HG03520 (cell line): Measurements from ENCODE around the gene THTPA.
"Not testable (repeated sequence)": the region's sequence is repeated elsewhere in the genome, so short reads cannot be mapped to it uniquely, and the experiment has no call there.

ENCODE experiments used
- ATAC-seq: cut with Tn5 transposase; IDR thresholded peaks from one replicate; pipeline ENCODE4 v1.9.1; 2021; ENCODE audit warnings: mild to moderate bottlenecking, moderate library complexity; ENCODE audit not compliant: unreplicated experiment

Gene THTPA

DNA sequence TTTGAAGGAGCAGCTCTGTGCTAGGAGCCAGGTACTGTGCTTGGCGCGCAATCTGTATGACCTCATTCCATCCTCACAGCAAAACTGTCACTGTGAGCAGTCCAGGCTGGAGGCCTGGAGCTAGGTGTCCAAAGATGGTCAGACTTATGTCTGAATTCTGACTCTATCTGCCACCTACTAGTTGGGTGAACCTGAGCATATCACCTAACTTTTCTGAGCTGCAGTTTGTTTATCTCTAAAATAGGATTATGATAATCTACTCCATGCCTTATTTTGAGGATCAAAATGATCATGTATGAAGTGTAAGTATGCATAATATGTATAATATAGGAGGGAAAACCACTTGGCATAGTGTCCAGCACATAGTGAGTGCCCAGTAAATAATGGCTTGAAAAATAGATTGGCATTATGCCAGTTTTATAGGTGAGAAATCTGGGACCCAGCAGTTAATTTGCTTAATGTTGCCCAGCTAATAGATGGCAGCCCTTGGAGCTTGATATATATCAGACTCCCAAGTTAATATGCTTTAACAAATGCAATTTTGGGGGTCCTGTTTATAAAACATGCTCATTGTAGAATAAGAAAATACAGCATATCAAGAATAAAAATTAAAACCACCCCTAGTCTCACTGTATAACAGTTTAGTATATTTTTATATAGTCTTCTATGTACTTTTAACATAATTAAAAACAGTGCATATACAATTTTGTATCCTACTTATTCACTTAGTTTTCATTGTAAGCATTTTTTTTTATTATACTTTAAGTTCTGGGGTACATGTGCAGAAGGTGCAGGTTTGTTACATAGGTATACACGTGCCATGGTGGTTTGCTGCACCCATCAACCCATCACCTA is 27.1 kb downstream of the THTPA start:
- no peak for ATAC-seq

DNA sequence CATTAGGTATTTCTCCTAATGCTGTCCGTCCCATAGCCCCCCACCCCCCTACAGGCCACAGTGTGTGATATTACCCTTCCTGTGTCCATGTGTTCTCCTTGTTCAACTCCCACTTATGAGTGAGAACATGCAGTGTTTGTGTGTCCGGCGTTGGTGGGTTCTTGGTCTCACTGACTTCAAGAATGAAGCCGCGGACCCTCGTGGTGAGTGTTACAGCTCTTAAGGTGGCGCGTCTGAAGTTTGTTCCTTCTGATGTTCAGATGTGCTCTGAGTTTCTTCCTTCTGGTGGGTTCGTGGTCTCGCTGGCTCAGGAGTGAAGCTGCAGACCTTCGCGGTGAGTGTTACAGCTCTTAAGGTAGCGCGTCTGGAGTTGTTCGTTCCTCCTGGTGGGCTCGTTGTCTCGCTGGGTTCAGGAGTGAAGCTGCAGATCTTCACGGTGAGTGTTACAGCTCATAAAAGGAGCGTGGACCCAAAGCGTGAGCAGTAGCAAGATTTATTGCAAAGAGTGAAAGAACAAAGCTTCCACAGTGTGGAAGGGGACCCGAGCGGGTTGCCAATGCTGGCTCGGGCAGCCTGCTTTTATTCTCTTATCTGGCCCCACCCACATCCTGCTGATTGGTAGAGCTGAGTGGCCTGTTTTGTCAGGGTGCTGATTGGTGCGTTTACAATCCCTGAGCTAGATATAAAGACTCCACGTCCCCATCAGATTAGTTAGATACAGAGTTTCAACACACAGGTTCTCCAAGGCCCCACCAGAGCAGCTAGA is 27.9 kb downstream of the THTPA start:
- not testable (repeated sequence) for ATAC-seq

DNA sequence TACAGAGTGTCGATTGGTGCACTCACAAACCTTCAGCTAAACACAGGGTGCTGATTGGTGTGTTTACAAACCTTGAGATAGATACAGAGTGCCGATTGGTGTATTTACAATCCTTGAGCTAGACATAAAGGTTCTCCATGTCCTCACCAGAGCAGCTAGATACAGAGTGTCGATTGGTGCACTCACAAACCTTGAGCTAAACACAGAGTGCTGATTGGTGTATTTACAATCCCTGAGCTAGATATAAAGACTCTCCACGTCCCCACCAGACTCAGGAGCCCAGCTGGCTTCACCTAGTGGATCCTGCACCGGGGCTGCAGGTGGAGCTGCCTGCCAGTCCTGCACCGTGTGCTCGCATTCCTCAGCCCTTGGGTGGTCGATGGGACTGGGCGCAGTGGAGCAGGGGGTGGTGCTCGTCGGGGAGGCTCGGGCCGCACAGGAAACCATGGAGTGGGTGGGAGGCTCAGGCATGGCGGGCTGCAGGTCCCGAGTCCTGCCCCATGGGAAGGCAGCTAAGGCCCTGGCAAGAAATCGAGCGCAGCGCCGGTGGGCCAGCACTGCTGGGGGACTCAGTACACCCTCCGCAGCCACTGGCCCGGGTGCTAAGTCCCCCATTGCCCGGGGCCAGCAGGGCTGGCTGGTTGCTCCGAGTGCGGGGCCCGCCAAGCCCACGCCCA is 28.6 kb downstream of the THTPA start:
- ATAC-seq: not testable (repeated sequence)

DNA sequence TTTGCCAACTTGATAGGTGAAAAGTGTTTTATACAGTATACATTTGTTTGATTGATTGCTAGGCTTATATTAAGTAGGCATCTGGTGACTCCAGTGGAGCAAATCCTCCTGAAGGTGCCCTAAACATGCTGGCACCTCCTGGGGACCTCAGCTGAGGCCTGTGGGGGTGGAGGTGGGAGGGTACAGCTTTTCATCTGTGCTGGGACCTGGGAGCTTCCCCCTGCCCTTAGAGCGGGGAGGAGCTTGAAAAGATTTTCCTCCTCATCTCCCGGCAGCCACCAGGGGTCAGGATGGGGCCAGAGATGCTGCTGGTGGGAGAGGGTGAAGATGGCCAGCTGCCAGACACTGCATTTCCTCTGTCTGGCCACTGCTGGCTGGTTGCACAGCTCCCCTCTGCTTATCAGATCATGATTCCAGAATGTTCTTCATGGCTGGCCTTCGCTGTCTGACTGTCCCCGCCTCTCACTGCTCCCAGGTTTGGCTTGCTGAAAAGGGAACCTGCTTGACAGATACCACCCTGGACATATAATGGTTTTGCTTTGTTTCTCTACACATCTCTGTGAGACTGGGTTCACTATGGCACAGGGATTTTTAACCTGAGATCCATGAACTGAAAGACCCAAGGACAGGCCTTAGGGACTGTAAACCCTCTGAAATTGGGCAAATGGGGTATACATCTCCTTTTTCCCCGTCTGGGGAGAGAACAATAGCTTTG is 33.0 kb downstream of the THTPA start:
- peak; percentile 96 for ATAC-seq

DNA sequence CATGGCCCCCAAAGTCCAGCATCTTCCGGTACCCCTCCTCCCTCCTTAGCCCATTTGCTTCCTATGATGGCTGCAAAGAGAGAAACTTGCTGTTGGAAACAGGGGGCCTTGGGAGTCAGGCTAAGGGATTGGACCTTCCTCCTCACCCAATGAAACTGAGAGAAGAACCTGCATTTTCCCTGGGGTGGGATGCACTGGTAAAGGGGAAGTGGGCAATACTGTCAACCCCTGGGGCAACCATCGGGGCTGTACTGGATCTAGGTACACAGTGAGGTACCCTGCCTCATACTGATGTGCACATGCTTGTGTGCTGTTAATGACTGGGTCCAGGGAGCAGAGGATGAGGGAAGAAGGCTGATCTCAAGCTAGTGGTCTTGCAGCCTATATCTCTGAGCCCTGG is 33.5 kb downstream of the THTPA start:
- no peak for ATAC-seq

DNA sequence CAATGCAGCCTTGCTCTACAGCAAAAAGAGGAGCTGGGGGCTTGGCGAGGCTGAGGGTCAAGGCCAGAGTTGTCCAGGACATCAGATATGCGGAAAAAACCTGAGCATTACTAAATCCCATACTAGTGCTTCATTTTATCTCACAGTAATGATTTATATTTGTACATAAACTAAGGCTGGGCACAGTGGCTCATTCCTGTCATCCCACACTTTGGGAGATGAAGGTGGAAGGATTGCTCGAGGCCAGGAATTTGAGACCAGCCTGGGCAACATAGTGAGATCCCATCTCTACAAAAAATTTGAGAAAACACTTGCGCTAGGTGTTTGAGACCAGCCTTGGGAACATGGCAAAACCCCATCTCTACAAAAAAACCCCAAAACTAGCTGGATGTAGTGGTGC is 34.1 kb downstream of the THTPA start:
- ATAC-seq: no peak

DNA sequence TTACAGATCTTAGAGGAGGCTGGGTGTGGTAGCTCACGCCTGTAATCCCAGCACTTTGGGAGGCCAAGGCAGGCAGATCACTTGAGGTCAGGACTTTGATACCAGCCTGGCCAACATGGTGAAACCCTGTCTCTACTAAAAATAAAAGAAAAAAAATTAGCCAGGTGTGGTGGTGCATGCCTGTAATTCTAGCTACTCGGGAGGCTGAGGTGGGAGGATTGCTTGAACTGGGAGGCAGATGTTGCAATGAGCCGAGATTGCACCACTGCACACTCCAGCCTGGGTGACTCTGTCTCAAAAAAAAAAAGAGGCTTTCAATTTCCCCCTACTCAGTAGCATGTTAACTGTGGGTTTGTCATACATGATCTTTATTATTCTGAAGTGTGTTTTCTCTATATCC is 38.1 kb downstream of the THTPA start:
- not testable (repeated sequence) for ATAC-seq

DNA sequence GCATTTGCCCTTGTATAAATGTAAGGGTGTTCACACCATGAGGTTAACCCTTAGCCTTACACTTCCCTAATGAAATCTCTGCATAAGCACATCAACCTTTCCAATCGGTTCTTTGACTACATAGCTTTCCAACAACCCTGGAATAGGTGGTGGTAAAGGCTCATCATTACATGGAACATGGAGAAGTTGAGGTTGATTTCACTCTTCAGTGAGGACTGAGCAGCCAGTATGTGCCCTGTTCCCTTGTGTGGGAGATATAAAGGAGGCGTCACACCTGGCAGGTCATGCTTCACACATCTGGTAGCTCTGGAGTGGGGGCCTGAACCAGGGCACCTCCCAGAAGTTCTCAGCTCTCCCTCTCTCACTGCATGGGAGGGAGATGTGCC is 44.2 kb downstream of the THTPA start:
- no peak for ATAC-seq

DNA sequence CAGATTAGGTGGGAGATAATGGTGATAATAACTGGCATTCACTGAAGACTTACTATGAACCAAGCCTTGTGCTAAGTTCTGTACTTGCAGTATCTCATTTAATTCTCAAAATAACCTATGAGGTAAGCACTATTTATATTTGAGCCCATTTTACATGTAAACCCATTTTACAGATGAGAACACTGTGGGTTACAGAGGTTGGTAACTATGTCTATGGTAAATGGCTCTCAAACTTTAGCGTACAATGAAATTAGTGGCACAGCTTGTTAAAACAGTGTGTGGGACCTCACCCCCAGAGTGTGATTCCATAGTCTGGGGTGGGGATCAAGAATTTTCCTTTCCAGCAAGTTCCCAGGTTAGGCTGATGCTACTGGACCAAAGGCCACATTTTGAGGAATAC is 44.7 kb downstream of the THTPA start:
- no peak for ATAC-seq

DNA sequence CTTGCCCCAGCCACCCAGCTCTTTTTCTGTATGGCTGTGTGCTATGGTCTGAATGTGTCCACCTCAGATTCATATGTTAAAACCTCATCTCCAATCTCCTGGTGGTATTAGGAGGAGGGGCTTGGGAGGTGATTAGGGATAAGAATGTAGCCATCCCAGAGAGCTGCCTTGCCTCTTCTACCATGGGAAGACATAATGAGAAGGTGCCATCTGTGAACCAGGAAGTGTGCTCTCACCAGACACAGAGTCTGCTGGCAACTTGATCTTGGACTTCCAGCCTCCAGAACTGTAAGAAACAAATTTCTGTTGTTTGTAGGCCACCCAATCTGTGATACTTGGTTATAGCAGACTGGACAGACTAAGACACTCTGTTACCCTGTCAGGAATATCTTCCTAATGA is 45.4 kb downstream of the THTPA start:
- no peak for ATAC-seq

DNA sequence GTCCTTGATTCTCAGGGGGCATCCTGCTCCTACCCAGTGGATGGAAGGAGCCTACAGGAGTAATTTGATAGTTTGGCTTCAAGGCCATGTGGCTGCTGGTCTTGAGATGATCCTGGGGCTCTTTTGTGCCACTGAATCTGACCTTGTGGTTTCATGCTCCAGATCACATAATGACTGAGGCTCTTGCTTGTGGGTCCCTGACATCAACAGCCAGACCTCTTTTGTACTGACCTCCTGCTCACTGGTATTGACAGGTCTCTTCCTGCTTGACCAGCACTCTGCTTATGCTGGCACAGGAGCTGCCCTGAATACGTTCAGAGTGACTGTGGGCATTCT is 45.7 kb downstream of the THTPA start:
- no peak for ATAC-seq

DNA sequence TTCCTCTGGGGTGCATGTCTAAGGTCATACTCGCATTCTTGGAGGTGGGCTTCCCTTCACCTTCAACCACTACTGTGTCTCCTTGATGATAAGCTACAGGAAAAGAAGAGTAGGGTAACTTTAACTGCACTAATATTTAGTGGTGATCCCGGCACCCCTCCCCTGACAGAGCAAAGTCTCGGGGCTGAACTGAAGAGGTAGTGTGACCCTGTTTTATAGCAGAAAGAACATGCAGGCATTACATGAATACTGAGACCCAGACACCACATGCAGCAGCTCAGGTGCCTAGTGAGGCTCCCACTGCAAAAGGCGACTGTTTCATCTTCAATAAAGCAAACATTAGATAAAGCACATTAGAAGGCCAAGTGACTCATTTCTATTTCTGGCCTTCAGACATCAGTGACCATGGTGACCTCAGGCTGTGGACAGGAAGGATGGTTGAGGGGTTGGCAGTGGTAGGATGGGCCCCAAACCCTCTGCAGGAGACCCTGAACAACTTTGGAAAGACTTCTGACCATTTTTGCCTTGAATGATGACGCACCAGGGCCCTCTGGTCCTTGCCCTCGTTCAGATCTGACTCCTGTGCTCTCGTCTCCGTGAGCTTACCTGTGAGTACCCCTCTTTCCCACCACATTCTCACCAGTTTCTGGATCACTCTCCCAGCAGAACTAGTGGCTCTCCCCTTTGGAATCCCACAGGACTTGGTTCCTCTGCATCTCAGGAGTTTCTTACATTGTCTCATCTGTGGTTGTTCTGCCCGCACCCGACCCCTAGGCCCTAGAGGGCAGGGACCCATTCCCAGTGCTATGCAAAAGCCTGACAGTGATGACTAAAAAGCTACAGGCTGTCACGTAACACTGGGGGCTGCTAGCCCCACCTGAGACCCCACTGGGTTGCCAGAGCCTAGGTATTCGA is 46.4 kb downstream of the THTPA start:
- ATAC-seq: no peak

DNA sequence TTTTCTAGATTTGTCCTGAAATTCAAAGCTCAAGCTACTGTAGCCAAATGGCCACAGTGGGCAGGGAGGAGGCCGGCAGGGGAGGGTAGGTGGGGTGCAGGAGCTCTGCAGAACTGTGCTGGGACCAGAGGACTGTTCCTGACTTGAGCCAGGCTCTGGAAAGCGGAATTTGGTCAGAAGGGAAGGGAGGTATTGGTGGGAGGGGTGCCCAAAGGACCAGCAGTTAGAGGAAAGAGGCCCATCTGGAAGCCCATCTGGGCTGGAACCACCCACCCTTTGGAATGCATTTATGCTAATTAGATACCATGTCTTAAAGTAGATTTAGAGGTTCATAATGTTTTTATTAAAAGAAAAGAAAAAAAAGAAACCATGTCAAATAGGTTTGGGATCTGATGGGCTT is 47.0 kb downstream of the THTPA start:
- ATAC-seq: no peak

DNA sequence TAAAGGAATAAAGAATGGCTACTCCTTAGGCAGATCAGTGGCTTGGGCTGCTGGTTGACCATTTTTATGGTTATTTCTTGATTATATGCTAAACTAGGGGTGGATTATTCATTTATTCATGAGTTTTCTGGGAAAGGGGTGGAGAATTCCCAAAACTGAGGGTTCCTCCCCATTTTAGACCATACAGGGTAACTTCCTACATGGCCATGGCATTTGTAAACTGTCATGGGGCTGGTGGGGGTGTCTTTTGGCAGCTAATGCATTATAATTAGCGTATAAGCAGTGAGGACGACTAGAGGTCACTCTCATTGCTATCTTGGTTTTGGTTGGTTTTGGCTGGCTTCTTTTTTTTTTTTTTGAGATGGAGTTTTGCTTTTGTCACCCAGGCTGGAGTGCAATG is 48.1 kb downstream of the THTPA start:
- ATAC-seq: no peak

DNA sequence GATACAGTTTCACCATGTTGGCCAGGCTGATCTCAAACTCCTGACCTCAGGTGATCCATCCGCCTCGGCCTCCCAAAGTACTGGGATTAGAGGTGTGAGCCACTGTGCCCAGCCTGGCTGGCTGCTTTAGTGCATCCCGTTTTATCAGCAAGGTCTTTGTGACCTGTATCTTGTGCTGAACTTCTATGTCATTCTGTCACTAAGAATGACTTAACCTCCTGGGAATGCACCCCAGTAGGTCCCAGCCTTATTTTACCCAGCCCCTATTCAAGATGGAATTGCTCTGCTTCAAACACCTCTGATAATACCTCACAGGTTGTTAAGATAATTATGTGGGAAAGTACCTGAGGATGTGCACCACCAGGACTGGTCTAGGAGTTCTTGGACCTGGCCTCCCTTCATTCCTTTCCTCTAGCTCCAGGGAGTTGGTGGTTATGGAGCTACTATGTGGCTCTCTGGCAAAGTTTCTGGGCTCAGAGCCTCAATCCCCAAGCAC is 48.7 kb downstream of the THTPA start:
- no peak for ATAC-seq

DNA sequence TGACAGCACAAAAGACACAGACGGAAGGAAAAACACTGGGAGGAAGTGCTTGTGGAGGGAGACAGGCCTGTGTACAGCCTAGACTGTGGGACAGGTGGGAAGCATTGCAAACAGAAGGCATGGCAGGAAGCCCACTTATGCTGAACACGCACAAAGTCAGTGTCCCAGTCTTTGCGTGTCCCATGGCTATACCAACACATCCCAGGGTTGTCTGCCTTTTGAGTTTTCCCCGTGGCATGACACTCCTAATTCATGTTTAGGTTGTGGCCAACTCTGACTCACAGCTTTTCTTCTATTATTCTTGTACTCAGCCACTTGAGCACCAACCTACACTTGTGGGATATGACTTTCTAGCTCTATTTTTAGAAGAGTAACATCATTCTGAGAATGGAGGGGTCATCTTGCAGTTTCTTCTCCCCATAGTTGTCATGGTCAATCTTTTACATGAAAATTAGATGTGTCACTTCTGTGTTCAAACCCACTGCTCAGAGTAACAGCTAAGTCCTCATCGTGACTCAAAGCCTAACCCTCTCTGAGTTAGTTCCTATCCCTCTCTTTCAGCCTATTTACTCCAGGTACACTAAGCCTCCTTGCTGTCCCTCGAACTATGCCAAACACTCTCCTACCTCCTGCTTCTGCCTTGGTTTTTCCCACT is 50.0 kb downstream of the THTPA start:
- ATAC-seq: peak; percentile 83

DNA sequence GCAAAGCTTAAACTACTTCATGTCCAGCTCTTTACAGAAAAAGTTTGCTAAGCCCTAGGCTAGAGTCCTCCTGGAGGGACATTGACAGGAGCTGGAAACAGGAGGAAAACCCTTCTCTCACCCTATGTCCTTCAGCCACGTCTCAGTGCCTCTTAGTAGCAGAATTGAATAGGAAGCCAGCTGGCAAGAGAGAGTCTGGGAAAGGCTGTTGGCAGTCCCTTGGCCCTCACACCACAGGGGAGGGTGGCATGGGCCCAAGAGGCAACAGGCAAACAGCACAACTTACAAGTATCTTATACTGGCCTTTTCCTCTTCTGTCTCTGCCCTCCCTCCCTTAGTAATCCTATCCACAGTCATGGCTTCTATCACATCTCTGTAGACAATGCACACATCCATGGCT is 52.4 kb downstream of the THTPA start:
- ATAC-seq: no peak

DNA sequence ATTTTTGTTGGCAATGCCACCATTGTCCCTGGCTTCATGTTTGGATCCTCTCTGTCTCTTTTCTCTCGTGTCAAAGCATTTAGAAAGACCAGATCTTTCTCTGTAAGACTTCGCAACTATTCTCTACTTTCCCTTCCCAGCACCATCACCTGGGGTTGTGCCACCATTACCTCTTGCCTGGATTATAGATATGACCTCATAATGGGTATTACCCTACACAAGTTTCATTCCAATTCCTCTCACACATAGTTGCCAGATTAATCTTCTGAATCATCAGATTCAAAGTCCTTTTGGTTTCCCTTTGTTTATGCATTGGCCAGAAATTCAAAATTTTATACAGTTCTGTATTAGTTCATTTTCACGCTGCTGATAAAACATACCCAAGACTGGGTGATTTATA is 52.9 kb downstream of the THTPA start:
- ATAC-seq: no peak

DNA sequence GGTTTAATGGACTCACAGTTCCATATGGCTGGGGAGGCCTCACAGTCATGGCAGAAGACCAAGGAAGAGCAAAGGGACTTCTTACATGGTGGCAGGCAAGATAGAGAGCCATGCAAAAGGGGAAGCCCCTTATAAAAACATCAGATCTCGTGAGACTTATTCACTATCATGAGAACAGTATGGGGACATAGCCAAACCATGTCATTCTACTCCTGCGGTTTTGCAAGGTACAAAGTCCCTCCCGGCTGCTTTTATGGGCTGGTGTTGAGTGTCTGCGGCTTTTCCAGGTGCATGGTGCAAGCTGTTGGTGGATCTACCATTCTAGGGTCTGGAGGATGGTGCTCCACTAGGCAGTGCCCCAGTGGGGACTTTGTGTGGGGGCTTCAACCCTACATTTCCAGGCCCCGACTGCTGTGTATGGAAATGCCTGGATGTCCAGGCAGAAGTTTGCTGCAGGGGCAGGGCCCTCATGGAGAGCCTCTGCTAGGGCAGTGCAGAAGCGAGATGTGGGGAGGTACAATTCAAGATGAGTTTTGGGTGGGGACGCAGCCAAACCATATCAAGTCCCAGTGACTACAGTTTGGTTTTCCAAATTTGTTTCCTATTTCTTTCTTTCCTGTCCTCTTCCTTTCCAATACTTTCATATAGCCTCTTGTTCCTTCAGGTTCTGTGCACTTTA is 53.5 kb downstream of the THTPA start:
- ATAC-seq: not testable (repeated sequence)
